Tibial nerve (tissue), 4 donors: Measurements from ENCODE around the gene CFAP92. TPM values are rescaled to one million over a fixed set of nuclear protein-coding genes. Genes with fewer than 3 reads are reported as not detected.
"Not testable (repeated sequence)": the region's sequence is repeated elsewhere in the genome, so short reads cannot be mapped to it uniquely, and the experiment has no call there.

Source experiments
- DNase-seq, 2 donors: peaks; one replicate each; pipeline ENCODE4 v3.0.0-alpha.2; 2019; ENCODE audit warnings: low spot score in 2 of 2
- H3K27ac ChIP-seq, 4 donors: fragments of 200-600 bp; sonication (generic) in 3 of 4; one replicate each; pipeline ENCODE4 v1.5.1; 2017 to 2019; ENCODE audit warnings: mild to moderate bottlenecking in 1 of 4
- H3K27me3 ChIP-seq, 2 donors: fragments of 200-600 bp; sonication (generic) in 1 of 2; one replicate each; pipeline versions ENCODE4 v1.5.1 to v1.6.0; 2017 to 2019
- H3K36me3 ChIP-seq, 3 donors: fragments of 200-600 bp; sonication (generic); one replicate each; pipeline ENCODE4 v1.5.1; 2018 to 2019
- H3K4me1 ChIP-seq, 4 donors: fragments of 200-600 bp; sonication (generic) in 3 of 4; one replicate each; pipeline ENCODE4 v1.5.1; 2017 to 2019
- H3K4me3 ChIP-seq, 4 donors: fragments of 200-600 bp; sonication (generic) in 3 of 4; one replicate each; pipeline ENCODE4 v1.5.1; 2017 to 2019; ENCODE audit warnings: mild to moderate bottlenecking in 1 of 4, moderate library complexity in 1 of 4
- H3K9me3 ChIP-seq, 4 donors: fragments of 200-600 bp; sonication (generic) in 3 of 4; one replicate each; pipeline ENCODE4 v1.5.1; 2017 to 2019
- EP300 ChIP-seq, 2 donors: sonication (generic); formaldehyde crosslinking; IDR thresholded peaks; one replicate each; pipeline ENCODE4 v1.6.1; 2017; ENCODE audit warnings: antibody characterized with exemption in 2 of 2, mild to moderate bottlenecking in 1 of 2
- POLR2A ChIP-seq, 2 donors: fragments of 450-650 bp; IDR thresholded peaks; one replicate each; pipeline ENCODE4 v1.6.1; 2017; ENCODE audit warnings: antibody characterized with exemption in 2 of 2, mild to moderate bottlenecking in 2 of 2, moderate library complexity in 2 of 2
- WGBS, 2 donors: methylation state at CpG; one replicate each; pipeline ENCODE4 v1.1.5; 2018; 5-methylcytosine and 5-hydroxymethylcytosine counted together
- total RNA-seq, 4 donors: library from RNA; depleted of rRNA; stranded (reverse); fragments of >200 nt; gene quantifications; one replicate each; pipeline ENCODE4 v1.1.0, GENCODE V29; 2016
- TF ChIP-seq, protein P1 (sequence below), 5 experiments: fragments of 200-600 bp in 3 of 5; fragments of 450-650 bp in 2 of 5; sonication (generic) in 3 of 5; IDR thresholded peaks; one replicate each; pipeline ENCODE4 v1.5.1; 2016 to 2019; ENCODE audit warnings: antibody characterized with exemption in 5 of 5, mild to moderate bottlenecking in 3 of 5, moderate library complexity in 2 of 5

CFAP92 gene
- total RNA-seq, 4 donors from 2014 or later: 0.22 to 0.78 (median 0.63) TPM; not detected in 1

DNA sequence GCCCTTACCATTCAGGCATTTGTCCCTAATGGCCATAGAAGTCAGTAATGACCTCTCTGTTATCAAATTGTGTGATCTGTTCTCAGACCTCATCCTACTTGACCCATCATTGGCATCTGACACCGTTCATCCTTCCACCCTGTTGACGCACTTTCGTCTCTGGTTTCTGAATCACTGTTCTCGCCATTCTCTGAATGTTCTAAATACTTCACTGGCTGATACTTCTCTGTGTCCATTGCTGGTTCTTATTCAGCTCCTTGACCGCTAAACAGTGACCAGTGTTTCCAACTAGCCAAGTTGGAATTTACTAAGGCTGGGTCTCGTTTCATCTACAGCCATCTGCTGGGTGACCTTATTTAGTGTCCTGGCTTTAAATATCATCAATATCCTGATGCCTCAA is 112.3 kb downstream of the CFAP92 start:
- H3K27me3 ChIP-seq: no peaks in the 10 kb centered on the region
- TF ChIP-seq, protein P1, sequence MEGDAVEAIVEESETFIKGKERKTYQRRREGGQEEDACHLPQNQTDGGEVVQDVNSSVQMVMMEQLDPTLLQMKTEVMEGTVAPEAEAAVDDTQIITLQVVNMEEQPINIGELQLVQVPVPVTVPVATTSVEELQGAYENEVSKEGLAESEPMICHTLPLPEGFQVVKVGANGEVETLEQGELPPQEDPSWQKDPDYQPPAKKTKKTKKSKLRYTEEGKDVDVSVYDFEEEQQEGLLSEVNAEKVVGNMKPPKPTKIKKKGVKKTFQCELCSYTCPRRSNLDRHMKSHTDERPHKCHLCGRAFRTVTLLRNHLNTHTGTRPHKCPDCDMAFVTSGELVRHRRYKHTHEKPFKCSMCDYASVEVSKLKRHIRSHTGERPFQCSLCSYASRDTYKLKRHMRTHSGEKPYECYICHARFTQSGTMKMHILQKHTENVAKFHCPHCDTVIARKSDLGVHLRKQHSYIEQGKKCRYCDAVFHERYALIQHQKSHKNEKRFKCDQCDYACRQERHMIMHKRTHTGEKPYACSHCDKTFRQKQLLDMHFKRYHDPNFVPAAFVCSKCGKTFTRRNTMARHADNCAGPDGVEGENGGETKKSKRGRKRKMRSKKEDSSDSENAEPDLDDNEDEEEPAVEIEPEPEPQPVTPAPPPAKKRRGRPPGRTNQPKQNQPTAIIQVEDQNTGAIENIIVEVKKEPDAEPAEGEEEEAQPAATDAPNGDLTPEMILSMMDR (IDR thresholded peaks at IDR 0.05): no peak
- TF ChIP-seq POLR2A (IDR thresholded peaks at IDR 0.05): no peak
- no peak for TF ChIP-seq EP300 (IDR thresholded peaks at IDR 0.05)
- no peak overlapping the region for H3K4me3 ChIP-seq
- no peaks in the 10 kb centered on the region for H3K9me3 ChIP-seq
- H3K36me3 ChIP-seq: peaks cover 0 to 52% (median 0%) of the 10 kb centered on the region in 3 donors
- DNase-seq: no peak
- no peak overlapping the region for H3K27ac ChIP-seq
- whole genome bisulfite sequencing, 2 donors: 83 to 93% methylated on average over 6 of the region's 6 CpGs
- H3K4me1 ChIP-seq: peaks cover 0 to 54% (median 13%) of the 10 kb centered on the region in 4 donors

- H3K4me3 ChIP-seq: peak overlapping the region in 2 of 4 donors; percentile 64 to 86
- H3K27ac ChIP-seq: peak overlapping the region in 2 of 4 donors; percentile 97 to 99
- H3K9me3 ChIP-seq, DNase-seq, H3K27me3 ChIP-seq: not testable (repeated sequence)
- peaks cover 0 to 54% (median 13%) of the 10 kb centered on the region in 4 donors for H3K4me1 ChIP-seq
- H3K36me3 ChIP-seq: peaks cover 0 to 40% (median 0%) of the 10 kb centered on the region in 3 donors
- 79 to 80% methylated on average over 12 of the region's 12 CpGs for WGBS, 2 donors
These were observed 113.4 kb downstream of the CFAP92 start for GRCh38 chr3:128880455-128880854.

DNA sequence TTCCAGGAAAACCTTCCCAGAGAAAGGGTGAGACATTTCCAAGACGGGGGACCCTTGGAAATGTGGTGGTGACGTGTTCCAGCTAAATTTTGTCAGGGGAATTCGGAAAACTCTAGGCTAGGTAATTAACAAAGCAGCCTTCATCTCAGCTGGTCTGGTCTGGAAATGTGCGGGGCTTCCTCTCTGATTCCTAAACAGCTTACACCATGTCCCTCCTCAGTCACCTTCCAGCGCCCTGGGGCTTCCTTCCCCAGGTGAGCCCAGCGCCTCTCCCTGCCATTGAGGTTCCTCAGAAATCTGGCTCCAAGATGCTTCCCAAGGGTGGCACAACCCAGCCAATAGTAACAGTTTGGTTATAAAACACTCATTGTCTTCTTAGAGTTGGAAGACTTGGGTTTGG is 113.9 kb downstream of the CFAP92 start:
- TF ChIP-seq, protein P1 (IDR thresholded peaks at IDR 0.05): no peak
- no peak for TF ChIP-seq POLR2A (IDR thresholded peaks at IDR 0.05)
- Histone ChIP-seq H3K4me1 (peaks cover 0 to 54% (median 13%) of the 10 kb centered on the region in 4 donors), H3K27me3 (no peaks in the 10 kb centered on the region), H3K4me3 (peak overlapping the region; percentile 49 to 86 (median 64)), H3K36me3 (peaks cover 0 to 36% (median 0%) of the 10 kb centered on the region in 3 donors), H3K27ac (peak overlapping the region; percentile 82 to 99 (median 94)), H3K9me3 (no peaks in the 10 kb centered on the region)
- WGBS, 2 donors: 1 to 6% methylated on average over 6 of the region's 6 CpGs
- no peak for DNase-seq

DNA sequence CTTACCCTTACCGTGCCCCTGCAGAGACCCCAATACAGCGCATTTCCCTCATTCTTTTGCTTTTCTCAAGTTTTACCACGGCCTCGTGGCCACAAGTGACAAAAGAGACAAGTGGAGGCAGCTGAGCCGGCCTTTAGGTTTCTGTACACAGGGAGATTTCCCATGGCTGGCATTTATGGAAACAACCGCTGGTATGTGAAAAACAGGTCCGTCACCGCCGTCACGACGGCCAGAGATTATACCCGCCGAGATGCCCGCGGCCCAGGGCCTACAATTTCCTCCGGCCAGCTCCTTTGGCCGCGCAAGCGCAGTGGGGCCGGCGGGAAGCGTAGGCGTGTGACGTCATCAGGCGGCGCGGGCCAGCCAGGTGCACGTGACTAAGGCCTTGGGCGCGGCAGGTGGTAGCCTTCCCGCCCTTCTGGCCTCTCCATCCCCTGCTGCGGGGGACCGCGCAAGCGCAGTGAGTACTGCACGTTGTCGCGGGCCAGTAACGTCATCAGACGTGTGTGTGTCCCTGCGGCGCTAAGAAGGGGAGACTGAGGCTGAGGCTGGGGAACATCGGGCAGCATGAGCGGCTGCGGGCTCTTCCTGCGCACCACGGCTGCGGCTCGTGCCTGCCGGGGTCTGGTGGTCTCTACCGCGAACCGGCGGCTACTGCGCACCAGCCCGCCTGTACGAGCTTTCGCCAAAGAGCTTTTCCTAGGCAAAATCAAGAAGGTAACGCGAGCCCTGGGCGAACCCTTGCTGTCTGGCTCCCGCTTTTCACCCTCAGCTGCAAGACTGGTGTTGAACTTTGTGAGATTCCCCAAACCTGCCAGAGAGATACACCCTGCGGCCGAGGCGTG is 114.5 kb downstream of the CFAP92 start, which contains the start of gene ACAD9:
ACAD9 (plus strand) TSS at position 496 of the 845 bp plus-strand sequence; CDS start at position 568, 72 bp downstream.
- WGBS, 2 donors: 0% methylated on average over 36 to 61 of the region's 65 CpGs
- peak within 1 kb of the TSS; percentile 82 to 99 (median 94) for H3K27ac ChIP-seq
- DNase-seq: peak; percentile 95 to 97
- H3K9me3 ChIP-seq: no peaks in the 10 kb centered on the region
- peak within 1 kb of the TSS; percentile 49 to 86 (median 64) for H3K4me3 ChIP-seq
- peaks cover 0 to 54% (median 13%) of the 10 kb centered on the region in 4 donors for H3K4me1 ChIP-seq
- TF ChIP-seq POLR2A (IDR thresholded peaks at IDR 0.05): peak; percentile 87 to 96
- TF ChIP-seq EP300 (IDR thresholded peaks at IDR 0.05): peak; percentile 99 to 100
- TF ChIP-seq, protein P1 (IDR thresholded peaks at IDR 0.05): peak in 2 of 5 experiments; percentile 53 to 58
- H3K27me3 ChIP-seq: no peaks in the 10 kb centered on the region
- peaks cover 0 to 33% (median 0%) of the 10 kb centered on the region in 3 donors for H3K36me3 ChIP-seq

DNA sequence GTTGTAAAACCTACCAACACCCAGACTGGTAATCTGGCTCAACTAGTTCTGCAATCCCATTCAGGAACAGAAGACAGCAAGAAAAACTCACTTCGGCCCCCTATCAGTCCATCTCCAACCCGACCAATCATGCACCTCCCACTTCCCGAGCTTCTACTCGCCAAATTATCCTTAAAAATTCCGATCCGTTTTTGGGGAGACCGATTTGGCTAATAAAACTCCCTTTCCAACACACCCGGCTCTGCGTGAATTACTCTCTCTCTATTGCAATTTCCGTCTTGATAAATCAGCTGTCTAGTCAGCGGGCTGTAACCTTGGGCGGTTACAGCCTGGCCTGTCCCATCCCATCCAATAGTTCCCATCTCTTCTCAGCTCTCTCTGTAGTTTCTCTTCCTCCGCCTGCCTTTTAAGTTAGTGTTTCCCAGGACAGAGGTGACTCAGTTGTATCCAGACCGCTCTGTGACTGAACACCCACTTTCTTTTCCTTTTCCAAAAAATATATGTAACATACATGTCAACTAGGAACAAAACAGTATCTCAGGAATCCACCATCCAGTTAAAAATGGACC is 115.2 kb downstream of the CFAP92 start:
- Histone ChIP-seq H3K27ac (peak overlapping the region; percentile 82 to 99 (median 94)), H3K4me3 (peak overlapping the region; percentile 49 to 86 (median 64)), H3K9me3 (no peaks in the 10 kb centered on the region), H3K27me3 (no peaks in the 10 kb centered on the region), H3K4me1 (peaks cover 0 to 48% (median 13%) of the 10 kb centered on the region in 4 donors), H3K36me3 (peaks cover 0 to 27% (median 0%) of the 10 kb centered on the region in 3 donors)
- TF ChIP-seq, protein P1 (IDR thresholded peaks at IDR 0.05): no peak
- TF ChIP-seq EP300 (IDR thresholded peaks at IDR 0.05) (no peak), POLR2A (IDR thresholded peaks at IDR 0.05) (no peak)
- 1 to 2% methylated on average over 14 of the region's 14 CpGs for WGBS, 2 donors
- DNase-seq: peak in 1 of 2 donors; percentile 26
